ENCODE results near the gene SENP7. TPM values are rescaled to one million over a fixed set of nuclear protein-coding genes. Genes with fewer than 3 reads are reported as not detected.
A peak's percentile ranks its signal among the peaks of the same experiment; 100 is the strongest.

Gene SENP7
- total and polyA plus RNA-seq, 3 experiments from 2014 or later, result 8.3 to 13.2 (median 11.1) TPM

- peaks cover 13% of the 10 kb centered on the region for H3K4me1 ChIP-seq (ENCODE audit: insufficient read depth, low read length)
- H3K27ac Mint-ChIP-seq, result peak overlapping the region in 7 of 8 donors; percentile 24 to 82 (median 74)
- H3K36me3 ChIP-seq (ENCODE audit: insufficient read depth, low read length), result no peaks in the 10 kb centered on the region
- H3K4me3 ChIP-seq (ENCODE audit: low read length), result no peak overlapping the region
- no peaks in the 10 kb centered on the region for H3K27me3 ChIP-seq (ENCODE audit: insufficient read depth, low read length, poor library complexity, severe bottlenecking)
- H3K9me3 ChIP-seq (ENCODE audit: low read length), result no peaks in the 10 kb centered on the region
- H3K27ac ChIP-seq (ENCODE audit: low read depth, low read length), result no peak overlapping the region
- no peaks in the 10 kb centered on the region for H3K27me3 Mint-ChIP-seq
- ChIA-PET CTCF (no interaction called here), POLR2A (no interaction called here)
- peak in 1 of 5 donors; percentile 26 for DNase-seq
- peaks cover 52 to 64% (median 62%) of the 10 kb centered on the region in 3 donors for H3K4me1 Mint-ChIP-seq
- H3K9me3 Mint-ChIP-seq, result peaks cover 0 to 10% (median 10%) of the 10 kb centered on the region in 5 donors
- H3K36me3 Mint-ChIP-seq, result peaks cover 3 to 32% (median 13%) of the 10 kb centered on the region in 3 donors
- H3K4me3 Mint-ChIP-seq, result peak overlapping the region in 5 of 7 donors; percentile 22 to 78 (median 29)
Measured at GRCh38 chr3:101423984-101424888, 88.8 kb downstream of the SENP7 start.

- Mint-ChIP-seq H3K27me3 (no peaks in the 10 kb centered on the region), H3K27ac (peak overlapping the region in 1 of 8 donors; percentile 5), H3K9me3 (no peaks in the 10 kb centered on the region), H3K36me3 (peaks cover 0 to 30% (median 9%) of the 10 kb centered on the region in 3 donors), H3K4me1 (peaks cover 50 to 67% (median 62%) of the 10 kb centered on the region in 3 donors), H3K4me3 (no peak overlapping the region)
- H3K9me3 ChIP-seq (ENCODE audit: low read length), result no peaks in the 10 kb centered on the region
- ChIA-PET POLR2A (no interaction called here), CTCF (no interaction called here)
- H3K27me3 ChIP-seq (ENCODE audit: insufficient read depth, low read length, poor library complexity, severe bottlenecking), result no peaks in the 10 kb centered on the region
- H3K4me1 ChIP-seq (ENCODE audit: insufficient read depth, low read length), result peaks cover 6% of the 10 kb centered on the region
- no peak for DNase-seq
- no peak overlapping the region for H3K27ac ChIP-seq (ENCODE audit: low read depth, low read length)
- H3K4me3 ChIP-seq (ENCODE audit: low read length), result no peak overlapping the region
- H3K36me3 ChIP-seq (ENCODE audit: insufficient read depth, low read length), result peaks cover 8% of the 10 kb centered on the region
Measured at GRCh38 chr3:101418851-101419250, 94.2 kb downstream of the SENP7 start.

GRCh38 chr3:101414121-101414520 is 98.9 kb downstream of the SENP7 start:
- peaks cover 4 to 9% (median 6%) of the 10 kb centered on the region in 5 donors for H3K9me3 Mint-ChIP-seq
- no peak overlapping the region for H3K4me3 ChIP-seq (ENCODE audit: low read length)
- peaks cover 10 to 53% (median 19%) of the 10 kb centered on the region in 3 donors for H3K36me3 Mint-ChIP-seq
- CTCF ChIA-PET, result interaction anchor here (1.0 kb wide), 1 partner anchor 98 kb away, joined by 3 read pairs; the partner anchor contains the start of gene SENP7
- peaks cover 6% of the 10 kb centered on the region for H3K4me1 ChIP-seq (ENCODE audit: insufficient read depth, low read length)
- no peaks in the 10 kb centered on the region for H3K27me3 ChIP-seq (ENCODE audit: insufficient read depth, low read length, poor library complexity, severe bottlenecking)
- peaks cover 11% of the 10 kb centered on the region for H3K36me3 ChIP-seq (ENCODE audit: insufficient read depth, low read length)
- no peaks in the 10 kb centered on the region for H3K9me3 ChIP-seq (ENCODE audit: low read length)
- H3K4me3 Mint-ChIP-seq, result no peak overlapping the region
- DNase-seq, result no peak
- peak overlapping the region in 4 of 8 donors; percentile 40 to 75 (median 60) for H3K27ac Mint-ChIP-seq
- H3K27ac ChIP-seq (ENCODE audit: low read depth, low read length), result no peak overlapping the region
- H3K27me3 Mint-ChIP-seq, result no peaks in the 10 kb centered on the region
- POLR2A ChIA-PET, result no interaction called here
- peaks cover 39 to 54% (median 46%) of the 10 kb centered on the region in 3 donors for H3K4me1 Mint-ChIP-seq

- Mint-ChIP-seq H3K27ac (peak overlapping the region in 3 of 8 donors; percentile 40 to 75 (median 64)), H3K27me3 (no peaks in the 10 kb centered on the region), H3K36me3 (peaks cover 15 to 58% (median 22%) of the 10 kb centered on the region in 3 donors), H3K4me3 (no peak overlapping the region), H3K9me3 (peaks cover 9 to 14% (median 11%) of the 10 kb centered on the region in 5 donors), H3K4me1 (peaks cover 34 to 50% (median 41%) of the 10 kb centered on the region in 3 donors)
- no peak overlapping the region for H3K27ac ChIP-seq (ENCODE audit: low read depth, low read length)
- H3K36me3 ChIP-seq (ENCODE audit: insufficient read depth, low read length), result peaks cover 11% of the 10 kb centered on the region
- peaks cover 6% of the 10 kb centered on the region for H3K4me1 ChIP-seq (ENCODE audit: insufficient read depth, low read length)
- H3K27me3 ChIP-seq (ENCODE audit: insufficient read depth, low read length, poor library complexity, severe bottlenecking), result no peaks in the 10 kb centered on the region
- H3K4me3 ChIP-seq (ENCODE audit: low read length), result no peak overlapping the region
- ChIA-PET CTCF (interaction anchor here (1.0 kb wide), 1 partner anchor 99 kb away, joined by 3 read pairs; the partner anchor contains the start of gene SENP7), POLR2A (no interaction called here)
- no peaks in the 10 kb centered on the region for H3K9me3 ChIP-seq (ENCODE audit: low read length)
- DNase-seq, result no peak
Measured at GRCh38 chr3:101413656-101414055, 99.4 kb downstream of the SENP7 start.

- Mint-ChIP-seq H3K4me3 (peak overlapping the region in 2 of 7 donors; percentile 1 to 45), H3K9me3 (peaks cover 10 to 20% (median 16%) of the 10 kb centered on the region in 5 donors), H3K27ac (peak overlapping the region; percentile 10 to 71 (median 50)), H3K36me3 (peaks cover 30 to 52% (median 46%) of the 10 kb centered on the region in 3 donors), H3K27me3 (no peaks in the 10 kb centered on the region), H3K4me1 (peaks cover 39 to 59% (median 48%) of the 10 kb centered on the region in 3 donors)
- POLR2A ChIA-PET, result no interaction called here
- Histone ChIP-seq H3K27ac (ENCODE audit: low read depth, low read length) (no peak overlapping the region), H3K36me3 (ENCODE audit: insufficient read depth, low read length) (no peaks in the 10 kb centered on the region), H3K27me3 (ENCODE audit: insufficient read depth, low read length, poor library complexity, severe bottlenecking) (no peaks in the 10 kb centered on the region), H3K4me3 (ENCODE audit: low read length) (no peak overlapping the region), H3K9me3 (ENCODE audit: low read length) (no peaks in the 10 kb centered on the region), H3K4me1 (ENCODE audit: insufficient read depth, low read length) (peaks cover 20% of the 10 kb centered on the region)
- CTCF ChIA-PET, result no interaction called here
- no peak for DNase-seq
Measured at GRCh38 chr3:101391413-101391950, 121.5 kb downstream of the SENP7 start.

- Histone ChIP-seq H3K9me3 (ENCODE audit: low read length) (no peaks in the 10 kb centered on the region), H3K36me3 (ENCODE audit: insufficient read depth, low read length) (no peaks in the 10 kb centered on the region), H3K4me3 (ENCODE audit: low read length) (no peak overlapping the region), H3K27me3 (ENCODE audit: insufficient read depth, low read length, poor library complexity, severe bottlenecking) (no peaks in the 10 kb centered on the region), H3K4me1 (ENCODE audit: insufficient read depth, low read length) (peaks cover 20% of the 10 kb centered on the region), H3K27ac (ENCODE audit: low read depth, low read length) (no peak overlapping the region)
- Mint-ChIP-seq H3K27ac (peak overlapping the region in 1 of 8 donors; percentile 17), H3K36me3 (peaks cover 20 to 38% (median 34%) of the 10 kb centered on the region in 3 donors), H3K4me3 (no peak overlapping the region), H3K27me3 (no peaks in the 10 kb centered on the region), H3K4me1 (peaks cover 44 to 71% (median 63%) of the 10 kb centered on the region in 3 donors), H3K9me3 (peaks cover 10 to 20% (median 11%) of the 10 kb centered on the region in 5 donors)
- POLR2A ChIA-PET, result interaction anchor here (1.4 kb wide), 1 partner anchor 185 kb away, joined by 7 read pairs; the partner anchor contains the start of gene PCNP
- no peak for DNase-seq
- CTCF ChIA-PET, result no interaction called here
Measured at GRCh38 chr3:101388706-101389105, 124.3 kb downstream of the SENP7 start.

- Mint-ChIP-seq H3K4me1 (peaks cover 43 to 62% (median 60%) of the 10 kb centered on the region in 3 donors), H3K27me3 (no peaks in the 10 kb centered on the region), H3K36me3 (peaks cover 12 to 27% (median 26%) of the 10 kb centered on the region in 3 donors), H3K4me3 (no peak overlapping the region), H3K27ac (peak overlapping the region in 3 of 8 donors; percentile 3 to 72 (median 45)), H3K9me3 (peaks cover 9 to 19% (median 11%) of the 10 kb centered on the region in 5 donors)
- POLR2A ChIA-PET, result no interaction called here
- Histone ChIP-seq H3K4me3 (ENCODE audit: low read length) (no peak overlapping the region), H3K9me3 (ENCODE audit: low read length) (no peaks in the 10 kb centered on the region), H3K27ac (ENCODE audit: low read depth, low read length) (no peak overlapping the region), H3K4me1 (ENCODE audit: insufficient read depth, low read length) (peaks cover 20% of the 10 kb centered on the region), H3K36me3 (ENCODE audit: insufficient read depth, low read length) (no peaks in the 10 kb centered on the region), H3K27me3 (ENCODE audit: insufficient read depth, low read length, poor library complexity, severe bottlenecking) (no peaks in the 10 kb centered on the region)
- CTCF ChIA-PET, result no interaction called here
- DNase-seq, result no peak
Measured at GRCh38 chr3:101387351-101387750, 125.7 kb downstream of the SENP7 start.

Measured in CD8-positive, alpha-beta memory T cell (primary cell).